ENCODE results near the gene DUSP16. TPM values are rescaled to one million over a fixed set of nuclear protein-coding genes. Genes with fewer than 3 reads are reported as not detected.
A peak's percentile ranks its signal among the peaks of the same experiment; 100 is the strongest.

DUSP16 gene
- total RNA-seq, 3 donors from 2014 or later (not counting 1 experiment from before 2014, with no cell fraction given): 6.9 to 19.9 (median 10.0) TPM

DNA sequence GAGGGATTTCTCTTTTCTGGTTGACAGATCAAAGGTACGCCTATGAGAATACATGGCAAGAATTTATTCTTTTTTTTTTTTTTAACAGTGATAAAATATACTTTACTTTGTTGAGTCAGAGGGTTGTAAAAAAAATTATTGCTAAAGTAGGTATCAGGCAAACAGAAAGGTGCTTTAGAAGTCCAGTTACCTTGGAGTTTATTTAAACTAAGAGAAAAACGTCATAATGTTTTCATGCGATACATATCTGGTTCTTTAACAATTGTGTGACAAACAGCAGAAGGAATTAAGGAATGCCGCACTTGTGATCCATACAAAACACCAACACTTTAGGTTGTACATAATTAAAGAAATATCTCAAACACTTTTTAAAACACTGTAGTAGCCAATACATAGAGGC is 111.6 kb downstream of the DUSP16 start:
- Mint-ChIP-seq H3K4me3 (no peak overlapping the region), H3K27ac (no peak overlapping the region), H3K4me1 (peaks cover 0 to 12% of the 10 kb centered on the region in 2 donors), H3K27me3 (ENCODE audit: low read depth in 2 of 2) (no peaks in the 10 kb centered on the region), H3K9me3 (no peaks in the 10 kb centered on the region), H3K36me3 (no peaks in the 10 kb centered on the region)
- H3K4me3 ChIP-seq (ENCODE audit: low read length): no peak overlapping the region
- ATAC-seq (no peak), DNase-seq (no peak)
- H3K27me3 ChIP-seq (ENCODE audit: control insufficient read depth, insufficient read depth, low read length): no peaks in the 10 kb centered on the region
- H3K4me1 ChIP-seq (ENCODE audit: control insufficient read depth, insufficient read depth, low read length): no peaks in the 10 kb centered on the region
- H3K27ac ChIP-seq (ENCODE audit: low read length): no peak overlapping the region
- no peaks in the 10 kb centered on the region for H3K9me3 ChIP-seq (ENCODE audit: control insufficient read depth, insufficient read depth, low read length)
- TF ChIP-seq, protein P1, sequence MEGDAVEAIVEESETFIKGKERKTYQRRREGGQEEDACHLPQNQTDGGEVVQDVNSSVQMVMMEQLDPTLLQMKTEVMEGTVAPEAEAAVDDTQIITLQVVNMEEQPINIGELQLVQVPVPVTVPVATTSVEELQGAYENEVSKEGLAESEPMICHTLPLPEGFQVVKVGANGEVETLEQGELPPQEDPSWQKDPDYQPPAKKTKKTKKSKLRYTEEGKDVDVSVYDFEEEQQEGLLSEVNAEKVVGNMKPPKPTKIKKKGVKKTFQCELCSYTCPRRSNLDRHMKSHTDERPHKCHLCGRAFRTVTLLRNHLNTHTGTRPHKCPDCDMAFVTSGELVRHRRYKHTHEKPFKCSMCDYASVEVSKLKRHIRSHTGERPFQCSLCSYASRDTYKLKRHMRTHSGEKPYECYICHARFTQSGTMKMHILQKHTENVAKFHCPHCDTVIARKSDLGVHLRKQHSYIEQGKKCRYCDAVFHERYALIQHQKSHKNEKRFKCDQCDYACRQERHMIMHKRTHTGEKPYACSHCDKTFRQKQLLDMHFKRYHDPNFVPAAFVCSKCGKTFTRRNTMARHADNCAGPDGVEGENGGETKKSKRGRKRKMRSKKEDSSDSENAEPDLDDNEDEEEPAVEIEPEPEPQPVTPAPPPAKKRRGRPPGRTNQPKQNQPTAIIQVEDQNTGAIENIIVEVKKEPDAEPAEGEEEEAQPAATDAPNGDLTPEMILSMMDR (IDR thresholded peaks at IDR 0.05): no peak
- WGBS (ENCODE audit: insufficient coverage): 96% methylated on average over 3 of the region's 4 CpGs
- H3K36me3 ChIP-seq (ENCODE audit: control insufficient read depth, insufficient read depth, low read length): no peaks in the 10 kb centered on the region
- intact Hi-C loops (cut with micrococcal nuclease): no loop called here

- Histone ChIP-seq H3K4me1 (ENCODE audit: control insufficient read depth, insufficient read depth, low read length) (no peaks in the 10 kb centered on the region), H3K36me3 (ENCODE audit: control insufficient read depth, insufficient read depth, low read length) (no peaks in the 10 kb centered on the region), H3K27ac (ENCODE audit: low read length) (no peak overlapping the region), H3K4me3 (ENCODE audit: low read length) (no peak overlapping the region), H3K27me3 (ENCODE audit: control insufficient read depth, insufficient read depth, low read length) (no peaks in the 10 kb centered on the region), H3K9me3 (ENCODE audit: control insufficient read depth, insufficient read depth, low read length) (no peaks in the 10 kb centered on the region)
- Mint-ChIP-seq H3K4me3 (no peak overlapping the region), H3K36me3 (no peaks in the 10 kb centered on the region), H3K4me1 (peaks cover 0 to 12% of the 10 kb centered on the region in 2 donors), H3K27ac (no peak overlapping the region), H3K9me3 (no peaks in the 10 kb centered on the region), H3K27me3 (ENCODE audit: low read depth in 2 of 2) (no peaks in the 10 kb centered on the region)
- TF ChIP-seq, protein P1 (IDR thresholded peaks at IDR 0.05): no peak
- WGBS (ENCODE audit: insufficient coverage): 88% methylated on average over 2 of the region's 2 CpGs
- intact Hi-C loops (cut with micrococcal nuclease): no loop called here
- ATAC-seq: no peak
- DNase-seq: no peak
Measured at GRCh38 chr12:12450043-12450471, 112.6 kb downstream of the DUSP16 start.

DNA sequence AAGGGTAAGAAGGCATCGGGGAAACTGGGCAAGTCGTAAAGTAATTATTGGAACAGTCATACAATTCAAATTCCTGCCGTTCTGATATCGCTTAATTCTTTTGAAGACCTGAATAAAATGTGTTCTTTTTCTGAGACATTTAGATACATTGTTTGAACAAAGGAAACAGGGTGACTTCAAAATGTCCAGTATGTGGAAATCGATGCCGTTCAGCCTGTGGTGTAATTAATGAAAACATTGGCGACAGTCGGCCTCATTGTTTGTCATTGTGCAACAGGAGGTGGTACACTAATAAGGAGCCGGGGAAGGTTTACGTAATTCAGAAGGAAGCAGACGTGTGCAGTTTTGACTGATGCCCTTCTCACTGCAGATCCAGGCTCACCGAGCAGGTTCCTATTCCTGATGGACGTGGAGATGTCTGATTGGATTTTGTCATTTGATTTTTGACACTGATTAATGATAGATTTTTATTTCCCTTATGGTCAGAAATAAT is 113.1 kb downstream of the DUSP16 start:
- intact Hi-C loops (cut with micrococcal nuclease): no loop called here
- Mint-ChIP-seq H3K27ac (no peak overlapping the region), H3K4me1 (peaks cover 0 to 12% of the 10 kb centered on the region in 2 donors), H3K9me3 (no peaks in the 10 kb centered on the region), H3K27me3 (ENCODE audit: low read depth in 2 of 2) (no peaks in the 10 kb centered on the region), H3K4me3 (no peak overlapping the region), H3K36me3 (no peaks in the 10 kb centered on the region)
- WGBS (ENCODE audit: insufficient coverage): 93% methylated on average over 13 of the region's 13 CpGs
- H3K36me3 ChIP-seq (ENCODE audit: control insufficient read depth, insufficient read depth, low read length): no peaks in the 10 kb centered on the region
- H3K4me1 ChIP-seq (ENCODE audit: control insufficient read depth, insufficient read depth, low read length): no peaks in the 10 kb centered on the region
- DNase-seq (no peak), ATAC-seq (peak in 1 of 3 donors; percentile 69)
- no peak overlapping the region for H3K4me3 ChIP-seq (ENCODE audit: low read length)
- no peaks in the 10 kb centered on the region for H3K27me3 ChIP-seq (ENCODE audit: control insufficient read depth, insufficient read depth, low read length)
- TF ChIP-seq, protein P1 (IDR thresholded peaks at IDR 0.05): no peak
- H3K27ac ChIP-seq (ENCODE audit: low read length): no peak overlapping the region
- H3K9me3 ChIP-seq (ENCODE audit: control insufficient read depth, insufficient read depth, low read length): no peaks in the 10 kb centered on the region

GRCh38 chr12:12447837-12448236 is 114.8 kb downstream of the DUSP16 start:
- no peaks in the 10 kb centered on the region for H3K27me3 Mint-ChIP-seq (ENCODE audit: low read depth in 2 of 2)
- Histone ChIP-seq H3K36me3 (ENCODE audit: control insufficient read depth, insufficient read depth, low read length) (no peaks in the 10 kb centered on the region), H3K9me3 (ENCODE audit: control insufficient read depth, insufficient read depth, low read length) (no peaks in the 10 kb centered on the region), H3K27ac (ENCODE audit: low read length) (no peak overlapping the region), H3K4me3 (ENCODE audit: low read length) (no peak overlapping the region), H3K27me3 (ENCODE audit: control insufficient read depth, insufficient read depth, low read length) (no peaks in the 10 kb centered on the region), H3K4me1 (ENCODE audit: control insufficient read depth, insufficient read depth, low read length) (peaks cover 10% of the 10 kb centered on the region)
- H3K4me3 Mint-ChIP-seq: no peak overlapping the region
- no peak for ATAC-seq
- no peaks in the 10 kb centered on the region for H3K36me3 Mint-ChIP-seq
- H3K27ac Mint-ChIP-seq: no peak overlapping the region
- 96% methylated on average over 8 of the region's 10 CpGs for WGBS (ENCODE audit: insufficient coverage)
- no peak for DNase-seq
- no peaks in the 10 kb centered on the region for H3K9me3 Mint-ChIP-seq
- peaks cover 16 to 23% of the 10 kb centered on the region in 2 donors for H3K4me1 Mint-ChIP-seq
- intact Hi-C loops (cut with micrococcal nuclease): no loop called here
- TF ChIP-seq, protein P1 (IDR thresholded peaks at IDR 0.05): no peak
